A549 (cell line): ENCODE results near the gene LGR4. TPM values are rescaled to one million over a fixed set of nuclear protein-coding genes. Genes with fewer than 3 reads are reported as not detected.

Experiments used
- ATAC-seq, 2 experiments: fragments of 200-7000 bp in 1 of 2; fragments of >200 bp in 1 of 2; cut with Nextera tagmentation in 1 of 2; cut with Tn5 transposase in 1 of 2; 3 replicates each; pipeline versions ENCODE4 v1.8.0 to v1.9.1; 2018 to 2020; ENCODE audit warnings: mild to moderate bottlenecking in 1 of 2, moderate library complexity in 1 of 2
- CTCF ChIA-PET: fragments of 300-600 bp; sonication (Branson Sonifier 250); formaldehyde crosslinking; extraction: SDS; loops from one replicate; lab custom pipeline; 2021; ENCODE audit warnings: antibody characterized with exemption, inconsistent platforms; lab: Yijun Ruan, JAX
- POLR2A ChIA-PET: fragments of 350-600 bp; formaldehyde crosslinking; extraction: SDS; loops from one replicate; lab custom pipeline; 2021; ENCODE audit warnings: antibody characterized with exemption, inconsistent platforms; lab: Yijun Ruan, JAX
- DNase-seq, 2 experiments: peaks; one replicate each; pipeline versions ENCODE4 v3.0.0 to v3.0.0-alpha.2; 2011 to 2016; ENCODE audit warnings: low read depth in 1 of 2, low spot score in 1 of 2
- FAIRE-seq: peaks from 2 replicates; lab custom pipeline; 2011; peaks lifted over from hg19 to GRCh38; lab: Jason Lieb, UNC
- H3K27ac ChIP-seq, 2 experiments: fragments of >200 bp; sonication (Bioruptor Twin); formaldehyde crosslinking; 3 replicates each; pipeline ENCODE4 v1.5.1; 2016 to 2017
- H3K4me1 ChIP-seq: fragments of >200 bp; sonication (Bioruptor Twin); formaldehyde crosslinking; 3 replicates; pipeline ENCODE4 v1.6.1; 2016
- H3K4me2 ChIP-seq: fragments of >200 bp; sonication (Bioruptor Twin); formaldehyde crosslinking; 3 replicates; pipeline ENCODE4 v1.6.1; 2016
- H3K4me3 ChIP-seq: fragments of >200 bp; sonication (Bioruptor Twin); formaldehyde crosslinking; 3 replicates; pipeline ENCODE4 v1.5.1; 2016
- H3K9me3 ChIP-seq: fragments of >200 bp; sonication (Bioruptor Twin); formaldehyde crosslinking; 3 replicates; pipeline ENCODE4 v1.6.1; 2016
- CBX8 ChIP-seq: fragments of 200-600 bp; sonication (generic); IDR thresholded peaks from 2 replicates; pipeline ENCODE4 v1.6.1; 2016
- CEBPB ChIP-seq, 2 experiments: fragments of >200 bp in 1 of 2; sonication (Bioruptor Twin) in 1 of 2; formaldehyde crosslinking in 1 of 2; IDR thresholded peaks; 2 replicates each; pipeline ENCODE4 v1.6.1; 2012 to 2016
- CHD2 ChIP-seq: fragments of 150-350 bp; IDR thresholded peaks from 2 replicates; pipeline ENCODE4 v1.6.1; 2014; ENCODE audit warnings: low read length; ENCODE audit not compliant: partially characterized antibody
- EHF ChIP-seq: fragments of 250-450 bp; sonication (Bioruptor Pico); IDR thresholded peaks from 2 replicates; pipeline ENCODE4 v1.5.0; 2020; ENCODE audit warnings: mild to moderate bottlenecking
- EHMT2 ChIP-seq: fragments of 200-600 bp; sonication (generic); IDR thresholded peaks from 2 replicates; pipeline ENCODE4 v1.6.1; 2016; ENCODE audit warnings: antibody characterized with exemption, low read depth, mild to moderate bottlenecking, moderate library complexity
- ESRRA ChIP-seq: fragments of 150-350 bp; IDR thresholded peaks from 2 replicates; pipeline ENCODE4 v1.6.1; 2014; ENCODE audit warnings: mild to moderate bottlenecking, low read length, borderline replicate concordance
- FOSB ChIP-seq: fragments of 250-450 bp; sonication (Bioruptor Pico); IDR thresholded peaks from 2 replicates; pipeline ENCODE4 v1.5.0; 2020; ENCODE audit warnings: mild to moderate bottlenecking, moderate library complexity
- GATA3 ChIP-seq: IDR thresholded peaks from 2 replicates; pipeline ENCODE4 v1.6.1; 2012; ENCODE audit warnings: borderline replicate concordance
- HDAC2 ChIP-seq: fragments of 200-600 bp; sonication (generic); IDR thresholded peaks from 2 replicates; pipeline ENCODE4 v1.6.1; 2016
- HOXB13 ChIP-seq: fragments of 250-450 bp; sonication (Bioruptor Pico); IDR thresholded peaks from 2 replicates; pipeline ENCODE4 v1.5.0; 2020; ENCODE audit warnings: low read depth, mild to moderate bottlenecking, moderate library complexity
- HOXB5 ChIP-seq: fragments of 250-450 bp; sonication (Bioruptor Pico); IDR thresholded peaks from 2 replicates; pipeline ENCODE4 v1.5.0; 2020; ENCODE audit warnings: mild to moderate bottlenecking, moderate library complexity
- MAFK ChIP-seq: fragments of 450-650 bp; IDR thresholded peaks from 2 replicates; pipeline ENCODE4 v1.6.1; 2014; ENCODE audit not compliant: partially characterized antibody
- MAX ChIP-seq: IDR thresholded peaks from 2 replicates; pipeline ENCODE4 v1.6.1; 2012
- NPAS2 ChIP-seq: fragments of 250-450 bp; sonication (Bioruptor Pico); IDR thresholded peaks from 2 replicates; pipeline ENCODE4 v1.8.0; 2022; ENCODE audit warnings: mild to moderate bottlenecking, moderate library complexity, borderline replicate concordance
- RFX5 ChIP-seq: fragments of 450-650 bp; IDR thresholded peaks from 2 replicates; pipeline ENCODE4 v1.7.1; 2014; ENCODE audit warnings: antibody characterized with exemption, mild to moderate bottlenecking, moderate library complexity
- RNF2 ChIP-seq: fragments of 200-600 bp; sonication (generic); IDR thresholded peaks from 2 replicates; pipeline ENCODE4 v1.6.1; 2016; ENCODE audit warnings: low read depth, mild to moderate bottlenecking, antibody characterized with exemption, moderate library complexity, borderline replicate concordance
- SREBF2 ChIP-seq: fragments of 450-650 bp; IDR thresholded peaks from 2 replicates; pipeline ENCODE4 v1.6.1; 2014; ENCODE audit warnings: mild to moderate bottlenecking, moderate library complexity
- TFCP2L1 ChIP-seq: fragments of 250-450 bp; sonication (Bioruptor Pico); IDR thresholded peaks from 2 replicates; pipeline ENCODE4 v1.5.0; 2021; ENCODE audit warnings: mild to moderate bottlenecking
- ZFP36 ChIP-seq: fragments of 450-650 bp; IDR thresholded peaks from 2 replicates; pipeline ENCODE4 v1.6.1; 2014; ENCODE audit warnings: borderline replicate concordance; ENCODE audit not compliant: partially characterized antibody
- ZNF302 ChIP-seq: fragments of 250-450 bp; sonication (Bioruptor Pico); IDR thresholded peaks from 2 replicates; pipeline ENCODE4 v1.9.0; 2021; ENCODE audit warnings: inconsistent platforms, mild to moderate bottlenecking, moderate library complexity
- whole genome bisulfite sequencing: methylation state at CpG from one replicate; pipeline ENCODE4 v1.1.6; 2017; ENCODE audit errors: missing lambda C conversion rate; 5-methylcytosine and 5-hydroxymethylcytosine counted together
- polyA plus RNA-seq, 4 experiments: library from polyadenylated mRNA; depleted of rRNA in 3 of 4; stranded (reverse); fragments of >200 nt; fragmentation: RNase III in 1 of 4; extraction: RNeasy Plus Mini Kit Qiagen cat#74134 plus additional on column Dnase treatment in 1 of 4; gene quantifications; 2 replicates in 3 of 4; 3 replicates in 1 of 4; pipeline ENCODE4 v1.2.3, GENCODE V29; 2011 to 2017
- TF ChIP-seq, protein P1 (sequence below): fragments of >200 bp; sonication (Bioruptor Twin); formaldehyde crosslinking; IDR thresholded peaks from 2 replicates; pipeline ENCODE4 v1.6.1; 2016
- TF ChIP-seq, protein P2 (sequence below): fragments of 200-600 bp; sonication (generic); IDR thresholded peaks from 2 replicates; pipeline ENCODE4 v1.6.1; 2016; ENCODE audit warnings: antibody characterized with exemption, mild to moderate bottlenecking, moderate library complexity

Gene LGR4
- polyA plus RNA-seq, 2 of the 4 experiments (the other 2 are of a cell fraction): 41.2 to 130 TPM

DNA sequence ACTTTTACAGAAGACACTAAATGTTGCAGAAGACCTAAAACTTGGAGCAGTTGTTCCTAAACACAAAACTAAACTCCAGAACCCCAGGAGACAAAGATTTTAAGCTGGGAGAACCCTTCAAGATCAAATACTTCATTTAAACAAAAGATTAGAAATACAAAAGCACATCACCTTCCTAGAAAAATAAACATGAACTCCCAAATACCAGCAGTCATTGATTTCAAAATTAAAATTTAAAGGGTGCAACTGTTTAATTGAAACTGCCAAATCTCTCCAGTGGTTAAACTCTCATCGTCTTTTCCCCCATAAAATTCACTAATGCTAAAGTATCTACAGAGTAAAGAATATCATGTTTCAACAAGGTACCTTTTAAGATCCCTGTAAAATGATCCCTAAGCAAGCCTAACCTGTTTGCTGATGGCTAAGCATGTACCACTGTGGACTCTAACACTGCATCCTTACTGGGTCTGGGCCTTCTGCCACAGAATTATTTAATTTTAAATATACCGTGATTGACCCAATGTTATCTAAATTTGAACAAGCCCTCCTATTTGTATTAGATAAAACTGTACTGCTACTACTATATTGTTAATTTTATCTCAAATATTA is 55.9 kb downstream of the LGR4 start (continued):
- no peak for TF ChIP-seq CEBPB (IDR thresholded peaks at IDR 0.05)
- TF ChIP-seq EHF (CRISPR knock-in tag): no peak

DNA sequence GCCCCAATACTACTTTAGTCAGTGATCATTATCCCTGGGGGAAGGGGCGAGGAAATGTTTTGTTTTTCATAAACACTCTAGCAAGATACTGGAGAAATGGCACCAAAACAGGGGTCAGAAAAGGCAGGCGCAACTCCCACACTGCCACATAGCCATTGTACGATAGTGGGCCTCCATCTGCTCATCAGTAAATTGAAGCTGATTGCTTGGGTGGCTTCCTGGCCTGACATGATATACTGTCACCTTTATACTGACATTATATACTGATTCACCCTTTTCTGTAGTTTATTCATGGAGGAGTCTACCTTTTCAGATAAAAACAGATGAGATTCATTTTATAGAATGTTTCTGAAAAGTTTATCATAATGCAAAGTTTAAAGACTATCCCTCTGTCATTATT is 57.9 kb downstream of the LGR4 start:
- Histone ChIP-seq H3K4me1 (peaks cover 79% of the 10 kb centered on the region), H3K4me3 (no peak overlapping the region), H3K27ac (no peak overlapping the region), H3K9me3 (no peaks in the 10 kb centered on the region), H3K4me2 (peak overlapping the region; percentile 18; the same call in 2 of the 3 replicates)
- WGBS: 92% methylated on average over 3 of the region's 3 CpGs
- TF ChIP-seq HOXB5 (CRISPR knock-in tag): no peak
- no peak for TF ChIP-seq MAFK
- TF ChIP-seq FOSB (CRISPR knock-in tag): no peak
- no peak for TF ChIP-seq EHMT2
- TF ChIP-seq, protein P1, sequence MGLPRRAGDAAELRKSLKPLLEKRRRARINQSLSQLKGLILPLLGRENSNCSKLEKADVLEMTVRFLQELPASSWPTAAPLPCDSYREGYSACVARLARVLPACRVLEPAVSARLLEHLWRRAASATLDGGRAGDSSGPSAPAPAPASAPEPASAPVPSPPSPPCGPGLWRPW: no peak
- DNase-seq (no peak), FAIRE-seq (no peak), ATAC-seq (no peak; a peak in 1 of 6 replicates)
- ChIA-PET CTCF (interaction anchor here (1.0 to 2.2 kb wide), 5 partner anchors 9 to 71 kb away, joined by 3 to 8 read pairs (median 6); no protein-coding TSS in a partner anchor), POLR2A (no interaction called here)

DNA sequence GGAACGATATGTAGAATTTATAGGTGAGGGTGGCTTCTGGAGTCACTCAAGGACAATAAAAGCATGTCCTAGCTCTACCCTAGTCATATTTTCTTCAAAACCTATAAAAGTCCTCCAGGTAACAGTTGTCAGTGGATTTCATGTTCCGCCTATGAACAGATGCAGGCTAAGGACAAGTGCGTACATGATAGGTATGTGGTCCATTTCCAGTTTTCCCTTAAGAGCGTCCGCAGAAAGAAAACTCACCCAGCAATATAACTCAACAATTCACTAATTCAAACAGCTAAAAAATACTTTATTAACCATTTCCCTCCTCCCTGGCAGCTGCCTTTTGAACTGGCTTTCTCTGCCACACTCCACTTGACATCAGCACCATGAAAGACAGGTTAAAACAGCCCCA is 59.4 kb downstream of the LGR4 start:
- H3K4me2 ChIP-seq: no peak overlapping the region
- ChIA-PET POLR2A (no interaction called here), CTCF (interaction anchor here (1.3 to 1.8 kb wide), 3 partner anchors 8 to 30 kb away, joined by 4 read pairs; no protein-coding TSS in a partner anchor)
- DNase-seq (no peak), FAIRE-seq (no peak), ATAC-seq (no peak)
- WGBS: 89% methylated on average over 5 of the region's 5 CpGs
- TF ChIP-seq CHD2 (no peak), ESRRA (no peak), RFX5 (no peak), RNF2 (no peak), ZNF302 (no peak), MAX (no peak)
- TF ChIP-seq, all 56 proteins: peak for 0
- H3K9me3 ChIP-seq: no peaks in the 10 kb centered on the region
- H3K27ac ChIP-seq: no peak overlapping the region
- no peak overlapping the region for H3K4me3 ChIP-seq
- H3K4me1 ChIP-seq: peaks cover 87% of the 10 kb centered on the region

GRCh38 chr11:27412192-27412691 is 60.3 kb downstream of the LGR4 start:
- Histone ChIP-seq H3K4me2 (no peak overlapping the region; the same call in 2 of the 3 replicates), H3K4me3 (no peak overlapping the region), H3K4me1 (peaks cover 79% of the 10 kb centered on the region), H3K9me3 (no peaks in the 10 kb centered on the region), H3K27ac (0 out of 6 replicates have a peak overlapping the region, but pooled peaks of 1 of the 2 experiments have one; percentile 9)
- ChIA-PET CTCF (interaction anchor here (1.3 to 1.8 kb wide), 2 partner anchors 9 to 31 kb away, joined by 4 read pairs; no protein-coding TSS in a partner anchor), POLR2A (no interaction called here)
- ATAC-seq (no peak), FAIRE-seq (no peak), DNase-seq (no peak)
- TF ChIP-seq, protein P2, sequence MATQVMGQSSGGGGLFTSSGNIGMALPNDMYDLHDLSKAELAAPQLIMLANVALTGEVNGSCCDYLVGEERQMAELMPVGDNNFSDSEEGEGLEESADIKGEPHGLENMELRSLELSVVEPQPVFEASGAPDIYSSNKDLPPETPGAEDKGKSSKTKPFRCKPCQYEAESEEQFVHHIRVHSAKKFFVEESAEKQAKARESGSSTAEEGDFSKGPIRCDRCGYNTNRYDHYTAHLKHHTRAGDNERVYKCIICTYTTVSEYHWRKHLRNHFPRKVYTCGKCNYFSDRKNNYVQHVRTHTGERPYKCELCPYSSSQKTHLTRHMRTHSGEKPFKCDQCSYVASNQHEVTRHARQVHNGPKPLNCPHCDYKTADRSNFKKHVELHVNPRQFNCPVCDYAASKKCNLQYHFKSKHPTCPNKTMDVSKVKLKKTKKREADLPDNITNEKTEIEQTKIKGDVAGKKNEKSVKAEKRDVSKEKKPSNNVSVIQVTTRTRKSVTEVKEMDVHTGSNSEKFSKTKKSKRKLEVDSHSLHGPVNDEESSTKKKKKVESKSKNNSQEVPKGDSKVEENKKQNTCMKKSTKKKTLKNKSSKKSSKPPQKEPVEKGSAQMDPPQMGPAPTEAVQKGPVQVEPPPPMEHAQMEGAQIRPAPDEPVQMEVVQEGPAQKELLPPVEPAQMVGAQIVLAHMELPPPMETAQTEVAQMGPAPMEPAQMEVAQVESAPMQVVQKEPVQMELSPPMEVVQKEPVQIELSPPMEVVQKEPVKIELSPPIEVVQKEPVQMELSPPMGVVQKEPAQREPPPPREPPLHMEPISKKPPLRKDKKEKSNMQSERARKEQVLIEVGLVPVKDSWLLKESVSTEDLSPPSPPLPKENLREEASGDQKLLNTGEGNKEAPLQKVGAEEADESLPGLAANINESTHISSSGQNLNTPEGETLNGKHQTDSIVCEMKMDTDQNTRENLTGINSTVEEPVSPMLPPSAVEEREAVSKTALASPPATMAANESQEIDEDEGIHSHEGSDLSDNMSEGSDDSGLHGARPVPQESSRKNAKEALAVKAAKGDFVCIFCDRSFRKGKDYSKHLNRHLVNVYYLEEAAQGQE: no peak
- TF ChIP-seq HOXB5 (CRISPR knock-in tag) (no peak), HOXB13 (no peak), HDAC2 (no peak), CBX8 (no peak), CHD2 (no peak), FOSB (CRISPR knock-in tag) (no peak), SREBF2 (no peak), TFCP2L1 (no peak), ZFP36 (no peak), GATA3 (no peak), NPAS2 (CRISPR knock-in tag) (no peak)
